Islet precursor cell (in vitro differentiated cells): Measurements from ENCODE around the gene FNDC3B.

Experiments
- DNase-seq: peaks from one replicate; pipeline ENCODE4 v3.0.0-alpha.2; 2018

FNDC3B gene

DNA sequence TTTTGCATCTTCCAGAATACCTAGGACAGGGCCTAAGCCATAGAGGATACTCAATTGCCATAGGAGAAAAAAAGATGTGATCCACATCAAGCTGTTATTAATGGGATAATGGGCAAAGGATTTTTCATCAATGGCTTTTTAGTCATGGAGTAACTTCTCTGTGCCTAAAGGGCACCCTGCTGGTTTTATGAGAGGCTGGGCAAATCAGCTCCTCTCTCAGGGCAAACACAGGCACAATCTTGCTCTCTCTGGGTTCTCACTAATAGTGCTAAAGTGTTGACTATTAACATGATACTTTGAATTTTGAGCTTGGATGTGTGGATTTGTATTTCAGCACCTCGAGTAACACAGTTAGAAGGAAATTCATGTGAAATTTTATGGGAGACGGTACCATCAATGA is 341.3 kb downstream of the FNDC3B start:
- no peak for DNase-seq

DNA sequence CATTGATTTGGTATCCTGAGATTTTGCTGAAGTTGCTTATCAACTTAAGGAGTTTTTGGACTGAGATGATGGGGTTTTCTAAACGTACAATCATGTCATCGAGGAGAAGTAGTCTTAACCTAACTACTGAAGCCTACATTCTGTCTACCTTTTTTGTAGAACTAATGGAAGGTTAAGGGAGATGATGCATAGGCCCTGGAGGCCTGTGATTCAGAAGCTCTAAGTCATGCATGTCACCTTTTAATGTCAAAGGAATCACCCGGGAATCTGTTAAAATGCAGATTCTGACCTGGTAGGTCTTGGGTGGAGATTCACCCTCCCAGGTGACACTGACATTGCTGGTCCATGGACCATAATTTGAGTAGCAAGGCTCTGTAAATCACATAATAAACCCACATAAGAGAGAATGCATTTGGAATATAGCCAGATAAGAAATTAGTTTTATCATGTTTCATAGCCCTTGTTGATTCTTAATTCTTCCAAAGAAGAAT is 344.0 kb downstream of the FNDC3B start:
- DNase-seq: no peak

DNA sequence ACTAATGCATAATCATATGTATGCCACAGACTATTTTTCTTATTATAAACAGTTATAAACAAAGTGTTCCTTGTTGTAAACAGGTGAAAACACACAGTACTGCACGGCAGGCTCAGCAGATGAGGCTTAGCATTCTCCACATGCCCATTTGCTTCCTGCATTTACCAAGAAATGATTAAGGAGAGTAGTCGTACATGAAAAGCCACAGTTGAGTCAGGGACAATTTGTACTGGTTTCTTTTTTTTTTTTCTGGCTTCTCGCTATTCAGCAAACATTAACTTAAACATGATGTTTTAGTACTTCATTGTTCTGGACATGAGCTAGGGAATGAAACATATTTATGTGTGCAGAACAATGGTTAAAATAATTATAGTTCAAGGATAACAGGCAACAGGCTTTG is 345.5 kb downstream of the FNDC3B start:
- DNase-seq: no peak

DNA sequence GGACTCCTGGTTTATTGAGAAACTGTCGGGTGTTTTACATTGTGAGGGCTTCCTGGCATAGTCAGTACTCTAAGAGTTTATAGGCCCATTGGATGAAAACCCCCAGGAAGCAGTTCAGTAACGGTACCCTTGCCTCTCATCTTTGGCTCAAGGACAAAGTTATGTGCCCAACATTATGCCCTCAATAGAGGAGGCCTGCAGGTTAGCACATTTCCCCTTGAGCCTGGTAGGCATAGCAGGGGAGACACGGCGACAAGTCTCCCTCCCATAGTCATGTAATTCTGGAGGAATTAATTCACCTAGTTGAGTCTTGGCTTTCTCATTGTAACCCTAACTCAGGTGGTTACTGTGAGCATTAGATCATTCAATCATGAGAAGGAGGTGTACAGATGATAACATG is 348.4 kb downstream of the FNDC3B start:
- DNase-seq: no peak

DNA sequence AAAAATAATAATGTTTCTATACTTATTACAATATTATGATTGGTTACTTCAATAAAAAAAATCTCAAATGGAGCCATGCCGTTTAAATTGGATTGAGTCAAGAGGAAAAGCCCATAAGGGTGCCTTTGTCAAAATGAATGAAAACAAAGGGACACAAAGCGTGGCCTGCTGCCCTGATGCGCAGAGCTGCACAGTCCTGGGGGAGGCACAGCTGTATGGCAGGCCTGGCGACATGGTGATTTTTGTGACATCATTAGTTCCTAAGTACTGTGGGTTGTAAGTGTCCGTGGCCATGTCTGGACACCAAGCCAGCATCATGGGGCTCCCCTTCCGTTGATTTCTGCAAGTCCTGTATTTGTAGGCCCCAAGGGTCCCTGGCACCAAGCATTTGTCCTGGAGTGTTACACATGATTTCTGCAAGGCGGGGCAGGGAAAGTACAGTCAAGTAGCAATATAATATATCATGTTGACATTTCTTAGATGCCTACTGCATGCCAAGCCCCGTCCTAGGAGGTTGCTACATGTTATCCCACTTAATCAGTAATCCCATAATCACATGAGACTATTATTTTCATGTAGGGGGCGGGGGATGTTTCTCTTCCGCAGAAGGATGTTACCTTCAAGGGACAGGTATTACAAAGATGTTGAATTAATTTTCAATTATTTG is 349.2 kb downstream of the FNDC3B start:
- no peak for DNase-seq

DNA sequence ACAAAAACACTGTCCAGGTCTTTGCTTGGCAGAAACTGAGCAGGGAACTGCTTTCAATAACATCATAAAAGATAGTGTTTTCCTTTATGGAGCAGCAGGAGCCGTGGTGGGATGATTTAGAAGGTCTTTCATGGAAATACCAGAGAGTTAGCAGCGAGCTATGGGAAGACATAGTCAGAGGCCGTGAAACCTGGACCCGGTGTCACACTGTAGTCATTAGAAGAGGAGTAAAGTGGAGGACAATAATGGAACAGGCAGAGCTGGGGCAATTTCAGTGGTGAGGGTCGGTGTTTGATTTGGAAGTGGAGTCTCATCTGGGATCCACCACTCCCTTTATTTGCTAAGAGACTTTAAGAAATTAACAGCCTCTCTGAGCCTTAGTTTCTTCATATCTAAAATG is 351.4 kb downstream of the FNDC3B start:
- no peak for DNase-seq

DNA sequence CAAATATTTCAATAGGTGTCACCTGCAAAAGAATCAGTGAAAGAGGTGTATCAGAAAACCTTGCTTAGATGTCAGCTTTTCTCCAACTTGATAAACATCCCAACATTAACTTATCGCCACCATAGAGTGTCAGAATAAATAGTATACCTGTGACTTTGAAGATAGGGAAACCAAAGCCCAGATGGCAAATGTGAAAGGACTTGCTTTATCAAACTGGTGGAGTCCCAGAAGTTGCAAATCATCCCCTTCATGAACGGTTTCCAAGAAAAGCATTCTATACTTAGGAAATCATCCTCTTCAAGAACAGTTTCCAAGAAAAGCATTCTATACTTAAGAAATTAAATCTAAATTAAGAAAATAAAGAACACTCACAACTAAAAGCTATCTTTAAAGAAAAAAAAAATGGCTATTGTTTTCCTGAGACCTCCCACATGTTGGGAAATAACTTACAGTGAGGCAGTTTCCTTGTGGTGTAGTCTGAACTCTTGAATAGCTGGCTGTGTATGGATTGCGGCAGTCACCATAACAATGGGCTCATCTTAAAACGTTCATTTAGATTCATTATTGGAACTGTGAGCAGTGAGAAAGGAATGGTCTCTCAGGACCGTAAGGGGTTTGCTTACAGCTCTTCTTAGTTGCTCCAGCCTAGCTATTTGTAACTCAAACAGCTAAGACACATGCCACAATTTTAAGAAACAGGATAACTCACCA is 352.4 kb downstream of the FNDC3B start:
- DNase-seq: no peak

DNA sequence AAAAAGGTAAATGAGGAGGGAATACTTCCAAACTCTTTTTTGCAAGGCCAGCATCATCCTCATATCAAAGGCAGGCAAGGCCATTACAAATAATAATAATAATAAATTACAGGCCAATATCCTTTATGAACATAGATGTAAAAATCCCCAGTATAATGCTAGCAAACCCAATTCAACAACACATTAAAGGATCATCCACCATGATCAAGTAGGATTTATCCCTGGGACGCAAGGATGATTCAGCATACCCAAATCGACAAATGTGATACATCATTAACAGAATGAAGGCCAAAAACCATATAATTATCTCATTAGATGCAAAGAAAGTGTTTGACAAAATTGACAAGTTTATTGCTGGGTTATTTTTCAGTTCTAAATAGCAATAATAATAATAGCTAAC is 355.3 kb downstream of the FNDC3B start:
- no peak for DNase-seq

DNA sequence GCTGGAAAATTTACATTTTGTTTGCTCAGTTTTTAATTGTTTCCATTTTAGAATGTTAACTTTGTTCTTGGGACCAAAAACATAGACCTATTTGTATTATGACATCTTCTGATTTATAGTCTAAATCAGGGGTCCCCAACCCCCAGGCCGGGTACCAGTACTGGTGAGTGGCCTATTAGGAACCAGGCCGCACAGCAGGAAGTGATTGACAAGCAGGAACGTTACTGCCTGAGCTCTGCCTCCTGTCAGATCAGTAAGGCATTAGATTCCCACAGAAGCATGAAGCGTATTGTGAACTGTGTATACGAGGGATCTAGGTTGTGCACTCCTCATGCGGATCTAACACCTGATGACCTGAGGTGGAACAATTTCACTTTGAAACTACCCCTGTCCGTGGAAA is 357.0 kb downstream of the FNDC3B start:
- no peak for DNase-seq

DNA sequence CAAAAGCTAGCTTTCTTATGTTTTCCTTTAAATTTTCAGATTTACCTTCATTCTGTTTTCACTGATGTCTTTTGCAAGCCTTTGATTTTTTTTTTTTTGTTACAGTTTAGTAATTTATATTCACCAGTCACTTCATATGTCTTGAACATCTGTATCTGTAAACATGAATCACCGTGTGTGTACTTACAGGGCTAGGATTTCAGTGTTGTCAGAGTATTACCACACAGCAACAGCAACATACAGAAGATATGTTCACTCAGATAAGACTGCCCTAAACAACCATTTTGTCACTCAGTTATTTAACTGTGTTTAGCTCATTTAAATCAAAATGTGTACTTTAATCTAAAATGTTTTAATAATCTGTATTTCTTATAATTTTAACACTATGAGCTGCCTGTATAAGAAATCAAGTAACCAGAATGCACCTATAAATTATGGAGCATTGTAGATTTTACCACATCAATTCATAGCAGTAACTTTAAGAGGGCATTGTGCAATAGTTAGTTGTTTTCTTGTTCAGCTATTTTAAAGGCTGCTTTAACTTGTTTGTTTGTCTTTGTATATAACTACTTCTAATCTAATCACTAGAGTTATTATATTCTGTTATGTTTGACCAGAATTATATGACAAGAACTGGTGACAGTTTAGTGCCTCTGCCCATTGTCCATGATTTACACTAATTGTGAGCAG is 358.5 kb downstream of the FNDC3B start:
- no peak for DNase-seq

DNA sequence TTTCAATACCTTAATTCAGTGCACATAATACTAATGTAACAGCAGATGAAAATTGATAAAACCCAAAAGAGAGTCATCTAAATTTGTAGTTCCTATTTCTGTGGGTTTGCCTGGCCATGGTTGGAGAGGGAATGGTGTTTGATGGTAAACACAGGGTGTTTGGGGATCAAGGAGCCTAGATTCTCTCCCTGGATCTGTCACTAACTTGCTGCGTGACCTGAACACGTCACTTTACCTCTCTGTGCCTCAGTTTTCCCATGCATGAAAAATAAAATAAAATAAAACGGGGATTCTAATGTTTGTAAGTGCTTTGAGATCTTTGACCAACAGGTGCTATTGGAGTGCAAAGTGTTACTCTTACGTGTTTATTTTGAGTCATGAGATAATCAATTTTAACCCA is 359.1 kb downstream of the FNDC3B start:
- no peak for DNase-seq

DNA sequence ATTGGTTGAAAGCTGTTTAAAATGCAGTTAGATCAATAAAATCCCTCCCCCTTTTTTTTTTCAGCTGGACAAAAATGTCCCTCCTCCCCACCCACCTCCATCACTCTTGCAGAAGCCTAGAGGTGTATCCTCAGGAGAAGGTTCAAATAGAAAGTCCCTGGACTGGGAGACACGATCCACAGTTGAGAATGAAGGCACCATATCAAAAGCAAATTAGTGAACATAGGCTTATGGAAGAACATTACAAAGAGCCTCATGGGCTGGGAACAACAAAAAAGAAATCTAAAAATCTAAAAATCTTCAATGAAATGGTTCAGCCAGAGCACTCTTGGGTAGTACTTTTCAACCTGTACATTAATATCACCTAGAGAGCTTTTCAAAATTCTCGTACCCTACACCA is 362.7 kb downstream of the FNDC3B start:
- DNase-seq: no peak

DNA sequence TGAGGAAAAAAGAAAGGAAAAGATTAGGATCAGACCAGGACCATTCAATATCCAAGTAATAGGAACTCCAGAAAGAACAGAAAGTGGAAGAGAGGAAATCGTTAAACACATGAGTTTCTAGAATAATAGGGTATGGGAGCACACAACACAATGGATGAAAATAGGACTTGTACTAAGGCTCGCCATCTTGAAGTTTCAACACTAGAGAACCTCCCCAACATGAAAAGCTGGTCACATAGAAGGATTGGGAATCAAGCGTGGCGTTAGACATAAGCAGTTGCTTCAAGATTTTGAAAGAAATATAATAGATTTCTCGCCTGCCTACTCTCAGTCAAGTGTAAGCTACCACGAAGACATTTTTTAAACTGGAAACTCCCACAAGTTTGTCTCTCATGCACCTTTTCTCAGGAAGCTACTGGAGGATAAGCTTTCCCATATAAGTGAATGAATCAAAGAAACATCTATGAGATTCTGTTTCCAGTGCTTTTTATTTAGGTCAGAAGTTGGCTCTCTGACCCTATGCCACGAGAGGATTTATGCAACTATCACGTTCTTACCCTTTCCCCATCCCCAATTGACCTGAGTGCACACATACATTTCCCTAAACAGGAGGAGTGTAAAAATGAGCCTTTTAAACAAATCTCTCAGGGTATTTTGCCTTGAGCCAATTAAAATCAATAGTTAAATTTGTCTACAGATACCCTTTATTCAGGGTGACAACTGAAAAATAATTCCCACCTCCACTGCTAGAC is 363.7 kb downstream of the FNDC3B start:
- no peak for DNase-seq

DNA sequence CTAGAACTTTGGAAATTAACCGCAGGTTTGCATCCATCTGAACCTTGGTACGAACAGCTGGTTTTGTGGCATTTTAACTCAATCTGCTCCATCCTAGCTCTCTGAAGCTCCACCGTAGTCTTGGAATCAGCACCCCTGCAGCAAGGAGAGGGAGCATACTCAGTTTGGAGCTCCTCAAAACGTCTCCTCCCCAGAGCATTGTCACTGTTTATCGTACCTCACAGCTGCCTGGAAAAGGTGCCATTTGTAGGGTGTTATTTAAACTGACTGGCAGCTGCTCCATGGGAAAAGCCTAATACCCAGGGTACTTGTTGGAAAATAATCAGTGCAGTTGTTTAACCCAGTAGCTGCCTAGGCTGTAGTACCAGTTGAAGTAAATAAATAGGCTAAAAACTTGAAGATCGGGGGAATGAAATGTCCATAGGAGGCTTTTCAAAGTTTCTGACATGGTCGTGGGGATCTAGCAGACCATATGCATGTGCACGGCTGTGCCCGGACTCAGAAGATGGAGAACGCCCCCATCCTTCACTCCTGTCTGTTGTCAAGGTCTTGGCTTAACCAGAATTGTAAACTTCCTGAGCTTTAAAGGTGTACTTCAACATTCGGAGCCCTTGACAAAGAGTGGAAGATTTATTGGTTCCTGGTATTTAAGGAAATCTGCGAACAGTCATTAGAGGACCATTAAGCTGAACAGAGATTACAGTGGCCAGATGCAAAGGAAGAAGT is 365.0 kb downstream of the FNDC3B start:
- DNase-seq: no peak

DNA sequence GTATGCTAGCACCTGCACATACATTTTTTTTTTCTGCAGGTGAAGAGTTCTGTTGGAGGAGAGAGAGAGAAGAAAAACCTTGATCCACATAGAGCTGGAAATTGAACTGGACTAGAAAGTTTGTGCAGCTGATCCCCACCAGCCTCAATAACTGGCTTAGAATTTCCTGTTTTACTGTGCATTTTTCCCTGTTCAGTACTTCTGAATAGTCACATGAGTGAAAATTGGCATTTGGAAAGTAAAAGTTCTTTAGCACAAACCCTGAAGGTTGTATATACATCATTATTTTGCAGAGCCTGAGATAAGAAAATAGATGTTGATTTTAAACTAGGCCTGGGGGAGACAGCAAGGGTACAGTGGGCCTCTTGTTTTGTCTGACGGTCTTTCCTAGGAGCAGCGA is 366.5 kb downstream of the FNDC3B start:
- no peak for DNase-seq

DNA sequence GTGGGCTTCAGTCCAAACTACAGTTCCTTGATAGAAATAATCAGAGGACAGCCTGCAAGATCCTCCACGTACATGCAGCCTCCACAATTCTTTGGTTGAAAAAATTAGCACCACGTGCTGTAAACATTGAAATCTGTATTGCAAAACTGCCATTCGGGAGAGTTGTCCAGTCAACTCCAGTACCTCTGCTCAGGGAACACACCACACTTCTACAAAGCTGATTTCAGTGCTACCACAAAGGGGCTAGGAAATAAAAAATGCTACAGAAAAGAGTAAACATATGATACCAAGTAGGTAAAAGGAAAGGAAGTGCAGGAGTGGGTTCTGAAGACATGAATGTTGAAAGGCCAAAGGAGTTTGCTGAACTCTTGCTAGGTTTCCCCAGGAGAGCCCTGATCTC is 368.5 kb downstream of the FNDC3B start:
- DNase-seq: no peak

DNA sequence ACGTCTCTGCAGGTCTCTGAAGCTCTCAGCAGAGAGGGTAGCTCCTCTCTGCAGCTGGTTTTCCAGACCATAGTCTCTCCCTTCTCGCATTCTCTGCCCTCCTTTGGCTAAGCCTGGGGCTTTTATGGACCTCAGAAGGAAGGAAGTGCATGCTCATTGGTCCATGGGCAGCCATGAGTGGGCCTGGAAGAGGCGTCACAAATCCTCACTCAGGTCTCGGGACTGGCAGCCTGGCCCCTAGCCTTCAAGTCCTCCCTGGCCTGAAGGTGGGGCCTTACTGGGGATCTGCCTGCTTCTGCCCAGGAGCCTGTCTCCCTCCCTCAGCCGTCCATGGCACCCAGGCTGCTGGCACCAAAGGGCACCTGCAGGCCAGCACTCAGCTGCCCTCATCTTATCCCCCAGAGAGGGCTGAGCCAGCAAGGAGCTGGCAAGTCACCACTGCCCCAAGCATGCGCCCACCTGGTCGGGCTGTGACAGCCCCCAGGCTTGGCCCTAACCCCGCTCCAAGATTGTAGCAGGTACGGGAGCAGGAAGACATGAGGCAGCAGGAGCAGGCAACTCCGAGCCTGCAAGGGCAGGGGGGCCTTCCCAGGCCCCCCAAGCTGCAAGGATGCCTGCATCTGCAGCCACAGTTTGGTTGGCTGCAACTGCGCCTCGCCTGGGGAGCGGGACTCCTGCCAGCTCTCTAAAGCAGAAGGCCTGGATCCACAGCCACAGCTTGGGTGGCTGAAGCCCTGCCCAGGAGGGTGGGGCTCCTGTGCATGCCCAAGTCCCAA is 371.5 kb downstream of the FNDC3B start:
- DNase-seq: peak; percentile 56

DNA sequence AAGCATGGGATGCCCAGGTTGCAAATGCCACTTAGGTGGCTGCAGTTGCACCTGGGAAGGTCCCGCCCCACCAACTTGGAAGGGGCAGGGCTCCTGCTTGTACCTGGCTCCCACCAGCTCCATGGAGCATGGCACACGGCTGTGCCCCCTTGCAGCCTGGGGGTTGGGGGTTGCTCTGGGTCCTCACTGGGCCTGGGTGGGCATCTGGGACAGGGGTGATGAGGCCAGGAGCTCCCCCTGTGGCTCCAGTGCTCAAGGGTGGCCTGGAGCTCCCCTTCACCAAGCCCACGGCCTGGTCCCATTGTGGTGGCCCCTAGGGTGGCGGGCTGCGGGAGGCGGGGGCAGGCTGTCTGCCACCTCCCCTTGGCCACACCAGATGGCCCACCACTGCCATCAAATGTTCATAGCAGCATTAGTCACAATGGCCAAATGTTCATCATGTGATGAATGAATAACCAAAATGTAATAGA is 372.1 kb downstream of the FNDC3B start:
- DNase-seq: no peak

DNA sequence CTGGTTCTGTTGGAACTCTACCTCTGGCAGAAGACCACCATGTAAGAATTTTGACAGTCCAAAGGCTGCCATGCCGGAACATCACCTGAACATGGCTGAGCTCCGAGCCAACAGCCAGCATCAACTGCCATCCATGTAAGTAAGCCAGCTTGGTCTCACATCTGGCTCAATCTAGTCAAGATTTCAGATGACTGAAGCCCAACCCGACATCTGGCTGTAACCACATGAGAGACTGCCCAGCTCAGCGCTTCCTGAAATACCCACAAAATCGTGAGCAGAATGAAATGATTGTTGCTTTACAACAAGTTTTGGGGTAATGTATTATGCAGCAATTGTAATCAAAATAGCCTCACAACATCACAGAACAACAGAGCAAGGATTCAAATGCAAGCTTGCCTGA is 375.9 kb downstream of the FNDC3B start:
- no peak for DNase-seq

DNA sequence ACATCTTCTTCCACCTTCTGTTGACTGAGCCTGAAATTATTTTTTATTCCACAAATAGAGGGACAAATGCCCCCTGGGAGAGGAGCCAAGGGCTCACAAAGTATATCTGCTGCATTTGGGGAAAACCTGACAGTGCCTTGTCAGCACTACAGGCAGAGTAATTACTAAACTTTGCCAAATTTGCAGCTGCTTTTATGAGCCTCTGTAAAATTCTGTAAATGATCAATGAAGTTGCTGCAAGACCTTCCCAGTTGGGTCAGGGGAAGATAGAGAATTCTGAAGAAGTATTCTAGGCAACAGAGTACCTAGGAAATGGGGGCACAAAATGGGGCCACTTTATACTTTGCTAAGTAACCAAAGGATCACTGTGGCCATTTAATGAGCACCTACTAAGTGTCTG is 398.3 kb downstream of the FNDC3B start:
- no peak for DNase-seq

DNA sequence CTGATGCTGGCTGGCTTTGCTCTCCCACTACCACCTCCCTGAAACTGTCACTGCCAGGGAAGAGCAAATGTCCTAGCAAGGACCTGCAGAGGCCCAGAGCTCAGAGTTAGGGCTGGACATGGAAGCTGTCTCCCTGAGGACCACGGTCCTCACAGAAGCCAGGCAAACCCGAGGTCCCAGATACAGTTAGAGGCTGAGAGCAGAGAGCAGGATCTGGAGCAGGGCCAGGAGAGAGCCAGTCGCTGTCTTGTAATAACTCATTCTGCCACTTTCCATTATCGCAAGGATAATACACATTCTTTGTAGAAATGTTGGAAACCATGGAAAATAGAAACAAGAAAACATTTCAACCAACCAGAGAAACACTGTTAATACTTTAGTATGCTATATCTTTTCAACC is 398.8 kb downstream of the FNDC3B start:
- DNase-seq: no peak

DNA sequence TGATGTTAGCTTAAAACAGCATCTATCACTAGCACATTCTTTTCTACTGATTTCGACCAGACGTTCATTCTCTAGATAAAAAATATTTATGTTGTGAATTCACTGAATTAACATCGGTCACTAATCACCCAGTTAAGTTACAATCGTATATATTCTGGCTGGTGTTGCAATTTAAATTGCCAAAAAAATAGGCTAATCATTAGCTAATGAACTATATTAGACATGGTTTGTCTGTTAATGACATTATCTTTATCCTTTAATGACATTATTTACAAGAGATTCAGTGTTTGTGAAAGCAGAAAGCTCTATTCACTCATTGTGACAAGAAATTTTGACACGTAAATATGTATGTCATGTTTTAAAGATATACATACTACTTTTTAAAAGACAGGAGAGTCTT is 402.2 kb downstream of the FNDC3B start:
- DNase-seq: no peak
